K562 (cell line): Measurements from ENCODE around the gene GPR162. TPM values are rescaled to one million over a fixed set of nuclear protein-coding genes. Genes with fewer than 3 reads are reported as not detected.
A peak's percentile ranks its signal among the peaks of the same experiment; 100 is the strongest.

Experiments
- CHD2 ChIP-seq: IDR thresholded peaks from 2 replicates; pipeline ENCODE4 v1.6.1; 2011; ENCODE audit warnings: low read depth, low read length
- ELF2 ChIP-seq: fragments of 250-450 bp; sonication (Bioruptor Pico); IDR thresholded peaks from 2 replicates; pipeline ENCODE4 v1.5.0; 2021; ENCODE audit warnings: mild to moderate bottlenecking
- HLTF ChIP-seq: fragments of 450-650 bp; IDR thresholded peaks from 2 replicates; pipeline ENCODE4 v1.6.1; 2016
- HNRNPK ChIP-seq: fragments of 200-400 bp; formaldehyde crosslinking; IDR thresholded peaks from one replicate; pipeline ENCODE4 v1.6.1; 2018; ENCODE audit warnings: mild to moderate bottlenecking, low read depth, low read length; ENCODE audit not compliant: poor library complexity, severe bottlenecking
- L3MBTL2 ChIP-seq: fragments of 450-650 bp; IDR thresholded peaks from 2 replicates; pipeline ENCODE4 v1.6.1; 2016; ENCODE audit warnings: mild to moderate bottlenecking, moderate library complexity
- PRMT5 ChIP-seq: sonication (generic); formaldehyde crosslinking; IDR thresholded peaks from 2 replicates; pipeline ENCODE4 v1.5.0; 2020; ENCODE audit warnings: missing genetic modification reagents
- RHOXF2B ChIP-seq: fragments of 250-450 bp; sonication (Bioruptor Pico); conservative IDR thresholded peaks from 2 replicates; pipeline ENCODE4 v1.5.1; 2021
- SNAPC5 ChIP-seq: fragments of 250-450 bp; sonication (Bioruptor Pico); IDR thresholded peaks from 2 replicates; pipeline ENCODE4 v1.8.0; 2021; ENCODE audit warnings: moderate library complexity, mild to moderate bottlenecking, inconsistent platforms
- SP2 ChIP-seq: IDR thresholded peaks from 2 replicates; pipeline ENCODE4 v1.6.1; 2011; ENCODE audit warnings: mild to moderate bottlenecking, low read depth, low read length, moderate library complexity; ENCODE audit not compliant: poor library complexity, severe bottlenecking; ENCODE audit errors: extremely low read depth
- ZBTB17 ChIP-seq: fragments of 450-650 bp; formaldehyde crosslinking; IDR thresholded peaks from 2 replicates; pipeline ENCODE4 v1.4.0; 2020; ENCODE audit warnings: mild to moderate bottlenecking
- ZNF217 ChIP-seq: sonication (generic); formaldehyde crosslinking; IDR thresholded peaks from 2 replicates; pipeline ENCODE4 v1.8.0; 2022; ENCODE audit warnings: mild to moderate bottlenecking, missing genetic modification reagents
- ZNF551 ChIP-seq: fragments of 250-450 bp; sonication (Bioruptor Pico); IDR thresholded peaks from 2 replicates; pipeline ENCODE4 v1.5.0; 2021; ENCODE audit warnings: mild to moderate bottlenecking, moderate library complexity
- polyA plus RNA-seq, 8 experiments: library from polyadenylated mRNA; depleted of rRNA in 4 of 8; stranded (reverse) in 5 of 8; unstranded in 3 of 8; fragments of >200 nt; fragmentation: Nextera tagmentation in 2 of 8; fragmentation: Illumina TruSeq in 1 of 8; extraction: Ambion mirVana in 2 of 8; extraction: Trizol in 1 of 8; gene quantifications; 2 replicates each; pipeline versions ENCODE4 v1.2.1 to v1.2.3, GENCODE V29; 2011 to 2014; ENCODE audit warnings: inconsistent platforms in 1 of 8, missing spikeins in 1 of 8
- total RNA-seq, 7 experiments: library from RNA; depleted of rRNA in 6 of 7; stranded (reverse); fragments of >200 nt in 6 of 7; fragmentation: Illumina TruSeq in 2 of 7; extraction: Trizol in 2 of 7; gene quantifications; 2 replicates each; pipeline versions ENCODE4 v1.2.1 to v1.2.3, GENCODE V29; 2011 to 2021; ENCODE audit warnings: low replicate concordance in 1 of 7
- TF ChIP-seq, protein P1 (sequence below): fragments of 450-650 bp; IDR thresholded peaks from 2 replicates; pipeline ENCODE4 v1.6.1; 2018; ENCODE audit not compliant: partially characterized antibody
- TF ChIP-seq, protein P2 (sequence below), 2 experiments: fragments of 450-650 bp in 1 of 2; sonication (generic) in 1 of 2; formaldehyde crosslinking in 1 of 2; IDR thresholded peaks in 1 of 2; conservative IDR thresholded peaks in 1 of 2; 2 replicates each; pipeline versions ENCODE4 v1.6.1 to v1.8.1; 2016 to 2023; ENCODE audit warnings: mild to moderate bottlenecking in 2 of 2, moderate library complexity in 2 of 2, inconsistent platforms in 1 of 2, missing genetic modification reagents in 1 of 2
- TF ChIP-seq, protein P3 (sequence below): fragments of 250-450 bp; sonication (Bioruptor Pico); IDR thresholded peaks from 2 replicates; pipeline ENCODE4 v1.9.0; 2021; ENCODE audit warnings: mild to moderate bottlenecking, inconsistent platforms
- TF ChIP-seq, protein P4 (sequence below): IDR thresholded peaks from 2 replicates; pipeline ENCODE4 v1.6.1; 2011; ENCODE audit warnings: borderline replicate concordance, low read depth, mild to moderate bottlenecking, moderate library complexity, low read length; ENCODE audit not compliant: insufficient read depth, poor library complexity, severe bottlenecking

GPR162 gene
- total and polyA plus RNA-seq, 9 of the 15 experiments (the other 6 are each of a cell fraction or from before 2014, with no cell fraction given): 0.65 to 1.8 (median 1.1) TPM; not detected in 2

GRCh38 chr12:6778574-6779550 is 42.8 kb upstream of the GPR162 start (continued):
- TF ChIP-seq SP2 (no peak), RHOXF2B (CRISPR knock-in tag) (no peak), ZNF217 (CRISPR knock-in tag) (no peak), HLTF (peak; percentile 84; the same call in 1 of the 2 replicates), HNRNPK (no peak), SNAPC5 (no peak), L3MBTL2 (peak; percentile 73; the same call in 1 of the 2 replicates), ZNF551 (CRISPR knock-in tag) (no peak), PRMT5 (CRISPR knock-in tag) (no peak), CHD2 (peak; percentile 62), ZBTB17 (CRISPR knock-in tag) (no peak; the same call in 1 of the 2 replicates), ELF2 (no peak)
- TF ChIP-seq, protein P1, sequence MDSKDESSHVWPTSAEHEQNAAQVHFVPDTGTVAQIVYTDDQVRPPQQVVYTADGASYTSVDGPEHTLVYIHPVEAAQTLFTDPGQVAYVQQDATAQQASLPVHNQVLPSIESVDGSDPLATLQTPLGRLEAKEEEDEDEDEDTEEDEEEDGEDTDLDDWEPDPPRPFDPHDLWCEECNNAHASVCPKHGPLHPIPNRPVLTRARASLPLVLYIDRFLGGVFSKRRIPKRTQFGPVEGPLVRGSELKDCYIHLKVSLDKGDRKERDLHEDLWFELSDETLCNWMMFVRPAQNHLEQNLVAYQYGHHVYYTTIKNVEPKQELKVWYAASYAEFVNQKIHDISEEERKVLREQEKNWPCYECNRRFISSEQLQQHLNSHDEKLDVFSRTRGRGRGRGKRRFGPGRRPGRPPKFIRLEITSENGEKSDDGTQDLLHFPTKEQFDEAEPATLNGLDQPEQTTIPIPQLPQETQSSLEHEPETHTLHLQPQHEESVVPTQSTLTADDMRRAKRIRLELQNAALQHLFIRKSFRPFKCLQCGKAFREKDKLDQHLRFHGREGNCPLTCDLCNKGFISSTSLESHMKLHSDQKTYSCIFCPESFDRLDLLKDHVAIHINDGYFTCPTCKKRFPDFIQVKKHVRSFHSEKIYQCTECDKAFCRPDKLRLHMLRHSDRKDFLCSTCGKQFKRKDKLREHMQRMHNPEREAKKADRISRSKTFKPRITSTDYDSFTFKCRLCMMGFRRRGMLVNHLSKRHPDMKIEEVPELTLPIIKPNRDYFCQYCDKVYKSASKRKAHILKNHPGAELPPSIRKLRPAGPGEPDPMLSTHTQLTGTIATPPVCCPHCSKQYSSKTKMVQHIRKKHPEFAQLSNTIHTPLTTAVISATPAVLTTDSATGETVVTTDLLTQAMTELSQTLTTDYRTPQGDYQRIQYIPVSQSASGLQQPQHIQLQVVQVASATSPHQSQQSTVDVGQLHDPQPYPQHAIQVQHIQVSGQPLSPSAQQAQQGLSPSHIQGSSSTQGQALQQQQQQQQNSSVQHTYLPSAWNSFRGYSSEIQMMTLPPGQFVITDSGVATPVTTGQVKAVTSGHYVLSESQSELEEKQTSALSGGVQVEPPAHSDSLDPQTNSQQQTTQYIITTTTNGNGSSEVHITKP: no peak
- TF ChIP-seq, protein P2, sequence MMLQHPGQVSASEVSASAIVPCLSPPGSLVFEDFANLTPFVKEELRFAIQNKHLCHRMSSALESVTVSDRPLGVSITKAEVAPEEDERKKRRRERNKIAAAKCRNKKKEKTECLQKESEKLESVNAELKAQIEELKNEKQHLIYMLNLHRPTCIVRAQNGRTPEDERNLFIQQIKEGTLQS (IDR thresholded peaks at IDR 0.05): no peak
- TF ChIP-seq, protein P2 (CRISPR knock-in tag; conservative IDR thresholded peaks at IDR 0.05): no peak
- TF ChIP-seq, protein P3, sequence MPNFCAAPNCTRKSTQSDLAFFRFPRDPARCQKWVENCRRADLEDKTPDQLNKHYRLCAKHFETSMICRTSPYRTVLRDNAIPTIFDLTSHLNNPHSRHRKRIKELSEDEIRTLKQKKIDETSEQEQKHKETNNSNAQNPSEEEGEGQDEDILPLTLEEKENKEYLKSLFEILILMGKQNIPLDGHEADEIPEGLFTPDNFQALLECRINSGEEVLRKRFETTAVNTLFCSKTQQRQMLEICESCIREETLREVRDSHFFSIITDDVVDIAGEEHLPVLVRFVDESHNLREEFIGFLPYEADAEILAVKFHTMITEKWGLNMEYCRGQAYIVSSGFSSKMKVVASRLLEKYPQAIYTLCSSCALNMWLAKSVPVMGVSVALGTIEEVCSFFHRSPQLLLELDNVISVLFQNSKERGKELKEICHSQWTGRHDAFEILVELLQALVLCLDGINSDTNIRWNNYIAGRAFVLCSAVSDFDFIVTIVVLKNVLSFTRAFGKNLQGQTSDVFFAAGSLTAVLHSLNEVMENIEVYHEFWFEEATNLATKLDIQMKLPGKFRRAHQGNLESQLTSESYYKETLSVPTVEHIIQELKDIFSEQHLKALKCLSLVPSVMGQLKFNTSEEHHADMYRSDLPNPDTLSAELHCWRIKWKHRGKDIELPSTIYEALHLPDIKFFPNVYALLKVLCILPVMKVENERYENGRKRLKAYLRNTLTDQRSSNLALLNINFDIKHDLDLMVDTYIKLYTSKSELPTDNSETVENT (CRISPR knock-in tag): no peak
- TF ChIP-seq, protein P4, sequence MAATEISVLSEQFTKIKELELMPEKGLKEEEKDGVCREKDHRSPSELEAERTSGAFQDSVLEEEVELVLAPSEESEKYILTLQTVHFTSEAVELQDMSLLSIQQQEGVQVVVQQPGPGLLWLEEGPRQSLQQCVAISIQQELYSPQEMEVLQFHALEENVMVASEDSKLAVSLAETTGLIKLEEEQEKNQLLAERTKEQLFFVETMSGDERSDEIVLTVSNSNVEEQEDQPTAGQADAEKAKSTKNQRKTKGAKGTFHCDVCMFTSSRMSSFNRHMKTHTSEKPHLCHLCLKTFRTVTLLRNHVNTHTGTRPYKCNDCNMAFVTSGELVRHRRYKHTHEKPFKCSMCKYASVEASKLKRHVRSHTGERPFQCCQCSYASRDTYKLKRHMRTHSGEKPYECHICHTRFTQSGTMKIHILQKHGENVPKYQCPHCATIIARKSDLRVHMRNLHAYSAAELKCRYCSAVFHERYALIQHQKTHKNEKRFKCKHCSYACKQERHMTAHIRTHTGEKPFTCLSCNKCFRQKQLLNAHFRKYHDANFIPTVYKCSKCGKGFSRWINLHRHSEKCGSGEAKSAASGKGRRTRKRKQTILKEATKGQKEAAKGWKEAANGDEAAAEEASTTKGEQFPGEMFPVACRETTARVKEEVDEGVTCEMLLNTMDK: no peak
